T-helper 2 cell treated with Interferon-gamma antibody and Interleukin-4, amounts not matched to agents 100 ng/mL and 5 ng/mL, for 36 hours (primary cell): ENCODE data around the gene TMEM178A. TPM values are rescaled to one million over a fixed set of nuclear protein-coding genes. Genes with fewer than 3 reads are reported as not detected.

Experiments used
- intact Hi-C: fragments of 100-400 bp; cut with micrococcal nuclease; formaldehyde crosslinking; loops from one replicate; pipeline ENCODE4 v1.15.1; 2023
- total RNA-seq: library from RNA; stranded (reverse); gene quantifications from 2 replicates; pipeline ENCODE4 v1.2.3, GENCODE V29; 2022

Gene TMEM178A
- total RNA-seq, 1 donor from 2014 or later: not detected

DNA sequence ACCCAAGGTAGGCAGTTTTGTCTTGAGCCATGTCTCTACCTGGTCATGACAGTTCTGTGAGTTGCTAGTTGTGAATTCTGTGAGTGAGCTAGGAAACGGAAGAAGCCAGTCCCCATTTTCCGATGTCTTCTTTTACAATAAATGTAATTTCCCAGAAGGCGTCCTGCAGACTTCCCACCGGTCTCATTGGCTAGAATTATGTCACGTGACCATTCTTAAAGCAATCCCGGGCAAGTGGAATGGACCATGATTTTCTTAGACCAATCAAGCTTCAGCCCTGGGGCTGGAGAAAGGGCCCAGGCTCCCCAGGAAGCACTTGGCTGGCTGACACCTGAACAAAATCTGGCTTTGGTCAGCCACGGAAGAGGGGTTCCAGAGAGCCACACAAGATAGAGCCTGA is 10.6 kb downstream of the TMEM178A start:
- intact Hi-C loops: no loop called here

DNA sequence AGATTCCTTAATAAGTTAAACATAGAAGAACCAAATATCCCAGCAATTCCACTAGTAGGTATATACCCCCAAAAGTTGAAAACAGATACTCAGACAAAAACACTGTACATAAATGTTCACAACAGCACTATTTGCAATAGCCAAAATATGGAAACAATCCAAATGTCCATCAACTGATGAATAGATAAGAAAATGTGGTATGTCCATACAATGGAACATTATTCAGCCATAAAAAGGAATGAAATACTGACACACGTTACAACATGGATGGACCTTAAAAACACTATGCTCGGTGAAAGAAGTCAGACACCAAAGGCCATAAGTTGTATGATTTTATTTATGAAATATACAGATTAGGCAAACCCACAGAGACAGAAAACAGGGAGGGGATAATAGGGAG is 12.5 kb downstream of the TMEM178A start:
- intact Hi-C loops: no loop called here

DNA sequence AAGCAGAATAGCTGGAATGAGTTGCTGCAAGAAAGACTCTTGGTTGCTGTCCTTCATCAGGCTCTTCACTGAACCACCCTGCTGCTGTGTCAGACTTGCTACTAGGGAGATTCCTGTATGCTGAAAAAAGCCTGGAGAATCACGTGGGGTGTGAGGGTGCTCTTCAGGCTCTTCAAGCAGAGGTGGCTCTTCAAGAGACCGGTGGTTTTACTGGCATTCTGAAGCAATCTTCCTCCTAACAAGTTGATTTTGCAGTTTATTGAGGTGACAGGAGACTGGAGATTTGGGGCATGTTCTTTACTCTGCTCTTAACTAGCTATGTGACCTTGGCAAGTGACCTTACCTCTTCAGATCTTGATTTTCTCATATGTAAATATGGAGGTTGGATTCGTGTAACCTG is 14.1 kb downstream of the TMEM178A start:
- intact Hi-C loops: no loop called here

DNA sequence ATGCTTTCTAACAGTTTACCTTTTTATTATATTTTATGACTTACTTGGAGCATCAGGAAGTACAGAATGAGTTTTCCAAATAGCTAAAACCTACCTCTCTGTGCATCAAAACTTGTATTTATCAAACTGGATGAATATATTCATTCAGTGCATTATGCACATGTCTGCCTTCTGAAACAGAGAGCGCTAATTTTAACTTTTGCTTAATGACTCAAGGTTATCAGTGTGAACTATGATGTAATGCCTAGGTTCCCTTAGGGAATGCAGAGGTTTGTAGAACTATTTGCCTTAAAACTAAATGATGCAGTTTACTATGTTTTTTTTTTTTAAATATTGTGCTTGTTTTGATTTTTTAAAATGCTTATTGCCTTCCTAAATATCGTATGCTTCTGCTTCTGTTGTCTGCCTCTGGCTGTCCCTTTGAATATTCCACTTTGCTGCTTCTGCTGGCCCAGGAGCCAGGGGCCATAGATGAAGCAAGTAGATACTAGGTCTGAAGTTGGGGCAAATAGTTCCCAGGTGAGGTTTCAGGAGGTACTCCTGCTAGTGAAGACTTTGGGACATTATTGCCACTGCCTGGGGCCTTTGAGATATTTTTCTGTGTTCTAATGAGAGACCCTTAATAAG is 16.5 kb downstream of the TMEM178A start:
- intact Hi-C loops: no loop called here

DNA sequence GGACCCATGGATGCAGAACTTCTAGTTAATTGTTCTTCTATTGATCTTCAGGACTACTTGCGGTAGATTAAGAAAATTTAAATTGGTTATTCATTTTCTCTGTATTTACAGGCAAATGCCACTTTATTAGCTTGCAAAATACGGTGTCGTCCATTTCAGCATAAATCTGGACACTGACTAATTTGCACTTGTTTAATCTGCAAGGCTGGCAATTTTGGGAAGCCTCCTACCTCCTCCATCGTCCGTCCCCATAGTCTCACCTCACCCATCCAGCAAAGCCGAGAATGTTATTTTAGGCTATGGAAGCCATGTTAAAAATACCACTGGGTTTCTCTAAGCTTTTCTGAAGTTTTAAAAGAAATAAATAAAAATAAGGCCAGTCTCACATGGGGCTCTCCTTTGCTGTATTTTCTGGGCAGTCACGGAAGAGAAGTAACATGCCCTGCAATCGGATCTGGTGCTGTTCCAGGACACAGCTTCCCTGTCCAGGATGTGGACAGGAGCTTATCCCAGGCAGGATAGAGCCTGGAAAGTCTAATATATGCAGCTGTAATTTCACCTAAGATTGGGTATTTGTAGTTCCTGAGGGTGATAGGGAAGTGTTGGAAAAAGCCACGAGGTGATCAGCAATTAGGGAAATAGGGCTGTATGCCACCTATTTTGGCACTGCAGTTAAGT is 17.4 kb downstream of the TMEM178A start:
- intact Hi-C loops: no loop called here

DNA sequence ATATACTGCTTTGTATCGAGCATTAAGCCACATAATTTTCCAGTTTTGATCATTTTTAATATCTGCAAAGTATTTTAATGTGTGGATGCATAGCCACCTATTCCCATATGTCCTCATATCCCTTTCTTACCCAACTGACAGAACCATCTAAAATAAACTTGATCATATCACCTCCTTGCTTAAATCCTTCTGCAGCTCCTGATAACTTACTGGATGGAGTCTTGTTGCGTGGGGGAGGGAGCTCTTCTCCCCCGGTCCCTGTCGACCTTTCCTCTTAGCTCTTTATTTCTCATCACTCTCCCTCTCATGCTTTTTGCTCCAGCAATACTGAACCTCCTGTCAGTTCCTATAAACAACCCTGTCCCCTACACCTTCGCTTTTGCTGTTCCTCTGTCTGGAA is 18.7 kb downstream of the TMEM178A start:
- intact Hi-C loops: no loop called here

DNA sequence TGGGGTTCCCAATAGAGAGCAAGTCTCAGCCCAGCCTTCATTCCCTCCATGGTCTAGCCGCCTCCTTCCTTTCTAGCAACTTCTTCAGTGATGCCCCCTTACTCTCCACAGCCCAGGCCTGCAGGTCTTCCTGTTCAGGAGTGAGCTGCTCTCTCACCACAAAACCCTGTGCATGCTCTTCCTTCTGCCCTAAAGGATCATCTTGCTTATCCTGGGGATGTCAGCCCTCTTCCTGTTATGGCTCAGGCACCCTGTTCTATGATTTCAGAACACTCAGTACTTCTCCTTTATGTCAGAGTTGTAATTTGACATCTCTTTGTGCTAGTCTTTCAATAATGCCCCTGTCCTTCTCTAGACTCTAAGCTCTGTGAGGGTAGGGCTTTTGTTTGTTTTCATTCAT is 19.4 kb downstream of the TMEM178A start:
- intact Hi-C loops: no loop called here

DNA sequence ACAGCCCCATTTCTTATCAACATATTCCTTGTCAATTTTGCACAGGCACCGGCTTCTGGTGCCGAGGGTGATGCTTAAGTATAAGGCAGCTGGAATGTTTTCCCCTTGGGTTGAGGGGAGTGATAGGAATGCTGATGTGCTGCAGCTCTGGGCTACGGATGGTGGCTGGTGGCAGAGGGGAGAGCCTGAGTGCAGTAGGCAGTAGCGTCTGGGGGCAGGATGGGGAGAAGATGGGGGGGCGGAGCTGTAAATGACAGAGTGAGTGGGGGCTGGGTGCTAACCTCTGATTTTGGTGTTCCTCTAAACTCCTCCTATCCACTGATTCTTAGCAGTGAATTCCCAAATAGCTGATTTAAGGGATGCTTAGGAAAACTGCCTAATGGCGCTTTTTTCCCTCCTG is 20.7 kb downstream of the TMEM178A start:
- intact Hi-C loops: no loop called here

DNA sequence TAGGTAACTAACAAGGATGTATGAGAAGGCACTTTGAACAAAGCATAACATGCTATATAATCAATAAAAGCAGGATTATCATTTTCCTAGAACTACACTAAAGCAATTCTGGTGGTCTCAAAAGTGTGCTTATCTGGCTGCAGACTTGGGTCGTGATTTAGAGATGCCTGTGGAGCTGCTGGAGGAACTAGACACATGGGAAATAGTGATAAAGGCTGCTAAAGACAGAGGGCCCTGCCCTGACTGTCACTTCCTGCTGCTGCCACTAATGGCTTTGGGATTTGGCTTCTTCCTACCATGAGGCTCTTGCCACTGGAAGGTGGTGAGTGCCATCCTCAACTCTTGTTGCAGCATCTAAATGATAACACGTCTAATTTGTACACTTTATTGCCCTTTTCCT is 22.5 kb downstream of the TMEM178A start:
- intact Hi-C loops: no loop called here

DNA sequence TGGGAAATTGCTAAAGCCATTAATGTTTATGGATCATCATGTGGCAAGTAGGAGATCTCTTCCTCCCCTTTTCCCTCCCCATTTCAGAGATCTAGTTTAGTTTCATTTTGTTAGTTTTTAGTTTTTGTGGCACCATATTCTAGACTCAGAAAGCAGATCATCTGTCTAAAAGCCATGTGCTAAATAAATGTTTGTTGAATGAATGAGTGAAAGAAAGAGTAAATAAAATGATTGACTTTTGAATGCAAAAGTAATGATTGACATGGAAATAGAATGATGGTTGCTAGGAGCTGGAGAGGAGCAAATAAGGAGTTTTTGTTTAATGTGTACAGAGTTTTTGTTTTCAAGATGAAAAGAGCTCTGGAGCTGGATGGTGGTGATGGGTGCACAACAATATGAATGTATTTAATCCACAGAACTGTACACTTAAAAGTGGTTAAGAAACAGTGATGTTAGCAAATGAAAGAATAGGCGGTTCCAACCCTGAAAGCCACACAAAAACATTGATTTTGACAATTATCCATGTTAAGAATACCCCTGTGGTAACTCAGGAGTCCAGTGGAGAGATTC is 23.6 kb downstream of the TMEM178A start:
- intact Hi-C loops: no loop called here

DNA sequence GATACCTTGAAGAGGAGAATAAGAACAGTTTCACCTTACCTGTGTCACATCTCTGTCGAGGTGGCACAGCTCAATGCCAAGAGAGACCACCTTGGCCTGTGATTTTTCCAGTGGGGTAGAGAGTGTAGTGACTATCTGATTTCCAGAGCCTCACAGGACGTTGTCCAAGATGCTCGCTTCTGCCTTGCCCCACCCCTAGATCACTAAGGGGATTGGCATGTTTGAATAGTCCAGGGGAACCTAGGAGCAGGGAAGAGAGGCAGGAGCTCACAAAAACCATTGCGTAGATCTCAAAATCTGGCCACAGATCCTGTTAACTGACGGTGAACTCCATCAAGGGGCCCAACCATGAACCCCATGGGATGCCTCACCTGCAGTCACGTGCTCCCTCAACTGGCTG is 24.2 kb downstream of the TMEM178A start:
- intact Hi-C loops: no loop called here

DNA sequence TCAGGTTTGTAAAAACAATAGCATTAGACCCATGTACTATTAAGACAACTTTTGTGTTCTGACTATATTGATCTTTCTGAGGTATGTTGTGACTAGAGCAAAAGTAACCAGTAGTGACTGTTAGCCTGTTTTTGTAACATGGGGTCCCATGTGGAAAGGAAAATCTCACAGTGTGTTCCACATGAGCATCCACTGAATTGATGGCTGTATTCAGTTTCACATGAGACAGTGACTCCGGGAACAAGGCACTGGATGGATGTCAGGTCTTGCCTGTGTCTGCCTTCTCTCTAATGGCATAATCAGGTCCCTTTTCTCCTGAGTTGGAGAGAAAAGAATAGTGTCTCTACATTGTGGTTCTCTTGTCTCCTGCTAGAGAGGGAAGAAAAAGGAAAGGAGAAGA is 27.5 kb downstream of the TMEM178A start:
- intact Hi-C loops: no loop called here

DNA sequence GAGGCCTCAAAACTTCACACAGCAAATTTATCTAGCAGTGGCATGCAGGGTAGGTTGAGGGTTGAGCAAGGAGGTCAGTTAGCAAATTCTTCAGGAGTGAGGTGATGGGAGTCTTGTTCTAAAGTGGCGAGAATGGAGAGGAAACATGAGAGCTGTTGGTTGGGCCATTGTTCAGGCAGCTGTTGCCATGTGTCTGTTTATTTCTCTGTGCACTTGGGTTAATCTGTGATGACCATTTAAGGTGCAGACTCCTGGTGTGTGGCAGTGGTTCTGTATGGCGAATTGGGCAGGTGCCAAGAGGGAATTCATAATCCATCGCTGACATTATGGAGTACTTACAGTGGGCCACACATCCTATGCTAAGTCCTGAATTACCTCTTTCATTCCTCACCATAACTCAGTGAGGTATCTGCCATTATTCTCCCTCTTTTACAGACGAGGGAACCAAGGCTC is 30.4 kb downstream of the TMEM178A start:
- intact Hi-C loops: no loop called here

DNA sequence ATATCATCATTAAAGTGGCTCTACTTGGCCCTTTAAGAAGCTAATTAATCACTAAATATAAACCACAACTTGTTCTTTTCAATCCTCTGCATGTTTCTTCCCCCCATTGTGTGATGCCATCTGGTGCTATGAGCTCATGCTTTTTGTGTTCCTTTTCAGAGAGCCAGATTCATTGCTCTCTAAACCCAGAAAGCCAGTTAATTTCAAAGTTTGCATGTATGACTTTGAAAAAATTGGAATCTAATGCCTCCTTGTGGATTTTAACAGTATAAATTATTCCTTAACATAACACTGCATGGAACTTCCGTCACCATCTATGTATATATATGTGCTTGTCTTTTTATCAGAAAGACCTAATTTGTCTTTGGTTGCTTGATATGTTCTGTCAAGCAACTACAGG is 31.1 kb downstream of the TMEM178A start:
- intact Hi-C loops: no loop called here

DNA sequence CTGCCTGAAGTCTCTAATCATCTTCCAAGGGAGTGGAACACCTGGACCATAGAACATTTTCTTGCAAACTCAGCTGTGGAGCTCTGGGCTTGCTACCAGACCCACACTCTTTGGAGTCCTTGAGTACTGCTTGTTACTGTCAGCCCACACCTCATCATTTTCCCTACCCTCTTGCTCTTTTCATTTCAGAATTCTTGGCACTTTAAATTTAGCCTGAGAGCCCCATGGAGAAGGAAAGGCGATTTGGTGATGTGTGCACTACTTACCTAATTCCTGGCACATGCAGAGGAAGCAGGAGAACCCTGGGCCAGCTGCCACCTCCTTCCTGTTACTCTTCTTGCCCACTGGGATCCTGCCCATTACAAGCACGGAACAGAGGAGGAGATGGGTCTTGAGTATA is 31.7 kb downstream of the TMEM178A start:
- intact Hi-C loops: no loop called here

DNA sequence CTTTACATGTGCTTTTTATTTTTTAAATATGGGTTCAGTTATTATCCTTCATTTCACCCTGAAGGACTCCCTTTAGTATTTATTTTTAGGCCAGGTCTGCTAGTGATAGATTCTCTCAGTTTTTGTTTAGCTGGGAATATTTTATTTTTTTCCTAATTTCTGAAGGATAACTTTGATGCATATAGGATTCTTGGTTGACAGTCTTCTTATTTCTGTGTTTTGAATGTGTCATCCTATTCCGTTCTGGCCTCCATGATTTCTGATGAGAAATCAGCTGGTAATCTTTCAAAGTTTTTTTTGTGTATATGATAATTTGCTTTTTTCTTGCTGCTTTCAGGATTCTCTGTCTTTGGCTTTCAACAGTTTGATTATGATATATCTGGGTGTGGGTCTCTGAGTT is 35.4 kb downstream of the TMEM178A start:
- intact Hi-C loops: no loop called here

DNA sequence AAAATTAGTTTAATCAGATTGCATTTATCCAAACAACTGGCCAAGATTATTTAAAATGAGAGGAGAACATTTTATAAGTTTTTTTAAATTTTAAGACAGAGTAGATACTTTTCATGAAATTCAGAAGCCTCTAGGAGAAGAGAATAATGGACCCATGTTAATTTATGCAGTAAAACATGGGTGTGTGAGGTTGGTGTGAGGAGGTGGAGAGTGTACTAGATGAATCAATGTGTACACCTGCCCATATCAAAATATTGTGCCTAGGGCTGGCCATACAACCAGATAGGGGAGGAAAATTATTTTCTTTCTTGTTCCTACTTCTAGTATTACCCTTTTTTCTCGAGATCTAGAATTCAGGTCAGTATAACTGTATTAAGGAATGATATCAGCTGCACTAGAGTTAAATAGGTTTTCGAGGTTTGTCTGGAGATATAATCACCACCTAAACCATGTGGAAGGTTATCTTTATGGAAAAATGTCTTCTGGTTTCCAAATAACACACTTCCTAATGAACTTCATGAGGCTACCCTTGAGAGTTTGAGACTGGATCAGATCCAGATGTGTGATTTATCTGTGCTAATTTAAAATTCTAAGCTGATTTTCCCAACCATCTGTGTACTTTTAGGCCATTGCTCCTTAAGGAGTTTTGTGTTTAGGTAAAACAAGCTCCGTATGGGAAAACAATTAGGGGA is 37.6 kb downstream of the TMEM178A start:
- intact Hi-C loops: no loop called here

DNA sequence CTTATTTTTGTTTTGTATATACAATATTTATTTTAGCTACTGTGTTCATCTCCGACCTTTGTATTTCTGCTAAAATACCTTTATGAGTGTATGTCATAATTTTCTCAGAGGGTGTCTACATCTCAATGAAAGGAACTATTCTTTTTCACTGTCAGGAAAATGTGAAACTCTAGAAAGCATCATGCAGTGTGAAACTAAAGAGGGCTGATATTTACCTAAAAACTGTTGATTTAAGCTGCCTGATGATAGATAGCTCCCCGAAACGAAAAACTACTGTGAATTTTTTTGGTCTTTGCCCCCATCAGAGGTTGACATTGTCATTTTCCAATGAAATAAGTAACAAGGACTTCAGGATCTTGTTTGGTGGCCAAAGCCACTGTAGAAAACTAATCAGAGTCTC is 38.8 kb downstream of the TMEM178A start:
- intact Hi-C loops: no loop called here

DNA sequence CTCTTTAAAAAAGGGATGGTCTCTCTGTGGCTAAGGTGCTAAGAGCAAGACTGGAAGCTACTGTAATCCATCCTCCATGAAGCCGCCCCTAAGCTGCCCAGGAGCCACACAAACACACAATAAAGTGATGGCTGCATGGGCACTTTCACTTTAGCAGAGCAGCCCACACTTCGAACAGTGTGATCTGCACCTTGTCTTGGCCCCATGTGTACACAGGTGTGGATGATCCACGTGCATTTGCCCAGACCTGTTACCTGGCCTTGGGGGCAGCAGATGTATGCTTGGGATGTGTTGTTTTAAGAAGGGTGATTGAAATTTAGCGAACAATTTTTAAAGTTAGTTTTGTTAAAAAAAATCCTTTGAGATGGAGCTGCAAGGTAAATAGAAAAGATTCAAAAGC is 39.9 kb downstream of the TMEM178A start:
- intact Hi-C loops: no loop called here

DNA sequence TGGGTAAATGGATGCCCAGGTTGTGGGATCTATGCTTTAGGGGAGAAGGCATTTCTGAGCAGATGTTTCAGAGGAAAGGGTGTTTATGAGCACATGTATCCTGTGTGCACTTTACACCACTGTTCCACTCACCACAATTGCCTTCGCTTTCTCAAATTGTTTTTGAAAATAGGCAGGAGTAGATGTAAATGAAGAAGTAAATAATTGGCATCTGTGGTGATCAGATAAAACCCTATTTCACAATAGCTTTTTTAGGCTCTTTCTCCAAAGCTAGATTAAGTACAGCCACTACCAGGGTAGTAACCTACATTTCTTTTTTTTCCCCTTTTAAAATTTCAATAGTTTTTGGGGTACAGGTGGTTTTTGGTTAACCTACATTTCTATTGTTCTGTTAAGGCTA is 40.6 kb downstream of the TMEM178A start:
- intact Hi-C loops: no loop called here

DNA sequence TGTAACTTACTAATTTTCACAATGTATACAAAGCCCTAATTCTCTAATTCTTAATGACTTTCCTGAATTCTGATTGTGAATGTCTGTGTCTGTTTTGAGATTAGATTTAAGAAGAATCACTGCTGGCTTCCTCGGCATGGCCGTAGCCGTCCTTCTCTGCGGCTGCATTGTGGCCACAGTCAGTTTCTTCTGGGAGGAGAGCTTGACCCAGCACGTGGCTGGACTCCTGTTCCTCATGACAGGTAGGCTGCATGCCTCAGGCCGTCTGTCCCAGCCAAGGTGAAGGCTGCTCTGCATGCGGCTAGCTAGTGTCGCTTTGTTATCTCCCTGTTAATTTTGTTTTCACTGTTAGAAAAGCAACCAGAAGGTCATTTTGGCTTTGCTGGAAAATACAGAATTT is 41.2 kb downstream of the TMEM178A start:
- intact Hi-C loops: no loop called here

DNA sequence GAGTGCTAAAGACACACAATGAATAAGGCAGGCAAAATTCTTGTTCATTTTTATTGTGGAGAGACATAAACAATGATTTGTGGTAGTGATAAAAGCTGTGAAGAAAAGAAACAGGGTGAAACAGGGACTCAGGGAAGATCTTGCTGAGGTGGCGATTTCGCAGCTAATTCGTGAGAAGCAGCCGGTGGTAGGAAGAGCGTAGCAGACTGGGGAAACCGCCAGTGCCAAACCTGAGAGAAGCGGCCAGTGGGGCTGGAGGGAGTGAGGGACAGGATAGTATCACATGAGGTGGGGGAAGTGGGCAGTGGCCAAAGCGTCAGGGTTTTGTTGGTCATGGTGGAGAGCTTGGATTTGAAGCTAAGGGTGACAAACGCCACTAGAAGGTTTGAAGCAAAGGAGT is 42.3 kb downstream of the TMEM178A start:
- intact Hi-C loops: no loop called here
